Daoy (cell line): ENCODE measurements around the gene CYP2S1. TPM values are rescaled to one million over a fixed set of nuclear protein-coding genes. Genes with fewer than 3 reads are reported as not detected.

Source experiments
- total RNA-seq: library from RNA; depleted of rRNA; stranded (reverse); fragments of >200 nt; shearing (Covaris generic); gene quantifications from 2 replicates; pipeline ENCODE4 v1.2.3, GENCODE V29; 2014; rRNA removed

Gene CYP2S1
- total RNA-seq, 1 experiment from 2014 or later: 5.0 TPM

Other genes starting within 250 kb of the CYP2S1 start
- gene CYP2B6, start 201.9 kb upstream of the CYP2S1 start, total RNA-seq: not detected in 2 replicates
- gene CYP2A13, start 104.8 kb upstream of the CYP2S1 start, total RNA-seq: not detected in 2 replicates
- not detected in 2 replicates for gene CYP2F1, start 78.8 kb upstream of the CYP2S1 start, total RNA-seq
- gene AXL, start 26.0 kb downstream of the CYP2S1 start, total RNA-seq: 170 and 174 TPM in 2 replicates
- 148 and 172 TPM in 2 replicates for gene HNRNPUL1, start 71.2 kb downstream of the CYP2S1 start, total RNA-seq
- 16.0 and 16.9 TPM in 2 replicates for gene CCDC97, start 117.0 kb downstream of the CYP2S1 start, total RNA-seq
- gene TGFB1, start 160.7 kb downstream of the CYP2S1 start, total RNA-seq: 9.1 and 35.6 TPM in 2 replicates
- gene B9D2, start 170.9 kb downstream of the CYP2S1 start, total RNA-seq: 4.9 and 14.8 TPM in 2 replicates
- 1.6 and 1.7 TPM in 2 replicates for gene TMEM91, start 183.3 kb downstream of the CYP2S1 start, total RNA-seq
- 74.3 and 90.0 TPM in 2 replicates for gene EXOSC5, start 204.1 kb downstream of the CYP2S1 start, total RNA-seq
- 37.2 and 41.4 TPM in 2 replicates for gene BCKDHA, start 204.6 kb downstream of the CYP2S1 start, total RNA-seq
- 0.06 TPM in 1 of 2 replicates, not detected in the other for gene B3GNT8, start 234.2 kb downstream of the CYP2S1 start, total RNA-seq
- gene DMAC2, start 246.7 kb downstream of the CYP2S1 start, total RNA-seq: 71.5 and 99.0 TPM in 2 replicates
- not detected in 2 replicates for gene ERICH4, start 249.9 kb downstream of the CYP2S1 start, total RNA-seq